ENCODE data around the gene SERPINA5. TPM values are rescaled to one million over a fixed set of nuclear protein-coding genes. Genes with fewer than 3 reads are reported as not detected.

SERPINA5 gene
- polyA plus RNA-seq, 1 donor from 2014 or later, result not detected

DNA sequence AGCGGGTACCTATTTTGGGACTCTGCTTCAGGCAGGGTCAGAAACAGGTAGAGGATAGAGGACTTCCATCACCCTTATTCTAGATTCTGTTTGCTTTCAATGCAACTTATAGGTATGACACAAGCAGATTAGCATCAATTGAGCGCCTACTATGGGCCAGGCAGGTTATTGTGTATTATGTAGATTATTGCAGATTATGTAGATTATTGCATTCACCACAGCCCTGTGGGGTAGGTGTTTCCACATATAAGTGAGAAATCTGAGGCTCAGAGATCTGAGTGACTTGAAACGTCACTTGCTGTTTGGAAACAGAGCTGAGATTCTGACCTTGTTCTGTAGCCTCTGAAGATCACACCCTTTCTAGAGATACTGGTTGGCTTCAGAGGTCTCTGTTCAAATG lies 45.7 kb upstream of the SERPINA5 start:
- TF ChIP-seq EZH2 (IDR thresholded peaks at IDR 0.05; ENCODE audit: borderline replicate concordance, insufficient read depth, low read length, poor library complexity, severe bottlenecking) (no peak), POLR2AphosphoS5 (IDR thresholded peaks at IDR 0.05) (no peak), MXI1 (conservative IDR thresholded peaks at IDR 0.05; ENCODE audit: poor library complexity, severe bottlenecking) (no peak), SMC3 (conservative IDR thresholded peaks at IDR 0.05; ENCODE audit: poor library complexity) (no peak), TAF1 (IDR thresholded peaks at IDR 0.05; ENCODE audit: low read depth) (no peak), EP300 (conservative IDR thresholded peaks at IDR 0.05; ENCODE audit: poor library complexity, severe bottlenecking) (no peak), RAD21 (conservative IDR thresholded peaks at IDR 0.05) (no peak)
- TF ChIP-seq, protein P1, sequence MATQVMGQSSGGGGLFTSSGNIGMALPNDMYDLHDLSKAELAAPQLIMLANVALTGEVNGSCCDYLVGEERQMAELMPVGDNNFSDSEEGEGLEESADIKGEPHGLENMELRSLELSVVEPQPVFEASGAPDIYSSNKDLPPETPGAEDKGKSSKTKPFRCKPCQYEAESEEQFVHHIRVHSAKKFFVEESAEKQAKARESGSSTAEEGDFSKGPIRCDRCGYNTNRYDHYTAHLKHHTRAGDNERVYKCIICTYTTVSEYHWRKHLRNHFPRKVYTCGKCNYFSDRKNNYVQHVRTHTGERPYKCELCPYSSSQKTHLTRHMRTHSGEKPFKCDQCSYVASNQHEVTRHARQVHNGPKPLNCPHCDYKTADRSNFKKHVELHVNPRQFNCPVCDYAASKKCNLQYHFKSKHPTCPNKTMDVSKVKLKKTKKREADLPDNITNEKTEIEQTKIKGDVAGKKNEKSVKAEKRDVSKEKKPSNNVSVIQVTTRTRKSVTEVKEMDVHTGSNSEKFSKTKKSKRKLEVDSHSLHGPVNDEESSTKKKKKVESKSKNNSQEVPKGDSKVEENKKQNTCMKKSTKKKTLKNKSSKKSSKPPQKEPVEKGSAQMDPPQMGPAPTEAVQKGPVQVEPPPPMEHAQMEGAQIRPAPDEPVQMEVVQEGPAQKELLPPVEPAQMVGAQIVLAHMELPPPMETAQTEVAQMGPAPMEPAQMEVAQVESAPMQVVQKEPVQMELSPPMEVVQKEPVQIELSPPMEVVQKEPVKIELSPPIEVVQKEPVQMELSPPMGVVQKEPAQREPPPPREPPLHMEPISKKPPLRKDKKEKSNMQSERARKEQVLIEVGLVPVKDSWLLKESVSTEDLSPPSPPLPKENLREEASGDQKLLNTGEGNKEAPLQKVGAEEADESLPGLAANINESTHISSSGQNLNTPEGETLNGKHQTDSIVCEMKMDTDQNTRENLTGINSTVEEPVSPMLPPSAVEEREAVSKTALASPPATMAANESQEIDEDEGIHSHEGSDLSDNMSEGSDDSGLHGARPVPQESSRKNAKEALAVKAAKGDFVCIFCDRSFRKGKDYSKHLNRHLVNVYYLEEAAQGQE (IDR thresholded peaks at IDR 0.05; ENCODE audit: borderline replicate concordance), result no peak
- TF ChIP-seq, protein P2, sequence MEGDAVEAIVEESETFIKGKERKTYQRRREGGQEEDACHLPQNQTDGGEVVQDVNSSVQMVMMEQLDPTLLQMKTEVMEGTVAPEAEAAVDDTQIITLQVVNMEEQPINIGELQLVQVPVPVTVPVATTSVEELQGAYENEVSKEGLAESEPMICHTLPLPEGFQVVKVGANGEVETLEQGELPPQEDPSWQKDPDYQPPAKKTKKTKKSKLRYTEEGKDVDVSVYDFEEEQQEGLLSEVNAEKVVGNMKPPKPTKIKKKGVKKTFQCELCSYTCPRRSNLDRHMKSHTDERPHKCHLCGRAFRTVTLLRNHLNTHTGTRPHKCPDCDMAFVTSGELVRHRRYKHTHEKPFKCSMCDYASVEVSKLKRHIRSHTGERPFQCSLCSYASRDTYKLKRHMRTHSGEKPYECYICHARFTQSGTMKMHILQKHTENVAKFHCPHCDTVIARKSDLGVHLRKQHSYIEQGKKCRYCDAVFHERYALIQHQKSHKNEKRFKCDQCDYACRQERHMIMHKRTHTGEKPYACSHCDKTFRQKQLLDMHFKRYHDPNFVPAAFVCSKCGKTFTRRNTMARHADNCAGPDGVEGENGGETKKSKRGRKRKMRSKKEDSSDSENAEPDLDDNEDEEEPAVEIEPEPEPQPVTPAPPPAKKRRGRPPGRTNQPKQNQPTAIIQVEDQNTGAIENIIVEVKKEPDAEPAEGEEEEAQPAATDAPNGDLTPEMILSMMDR (IDR thresholded peaks at IDR 0.05; ENCODE audit: poor library complexity, severe bottlenecking), result no peak
- Histone ChIP-seq H3K9me3 (ENCODE audit: low read length) (no peaks in the 10 kb centered on the region), H3K9me2 (ENCODE audit: insufficient read depth, low read length) (no peaks in the 10 kb centered on the region), H3K79me2 (replicated peaks; ENCODE audit: insufficient read depth, low read length) (no peaks in the 10 kb centered on the region), H3K4me2 (ENCODE audit: low read length) (no peak overlapping the region), H3F3A (ENCODE audit: insufficient read depth, low read length, poor library complexity, severe bottlenecking) (no peaks in the 10 kb centered on the region), H4K20me1 (ENCODE audit: insufficient read depth) (no peaks in the 10 kb centered on the region), H3K36me3 (ENCODE audit: insufficient read depth, low read length) (no peaks in the 10 kb centered on the region), H3K27me3 (ENCODE audit: insufficient read depth, low read depth, low read length) (no peaks in the 10 kb centered on the region), H2AFZ (ENCODE audit: low read depth, low read length) (no peak overlapping the region), H3K9ac (ENCODE audit: low read length) (no peak overlapping the region), H3K27ac (ENCODE audit: low read length) (no peak overlapping the region), H3K4me3 (ENCODE audit: low read length) (no peak overlapping the region)

DNA sequence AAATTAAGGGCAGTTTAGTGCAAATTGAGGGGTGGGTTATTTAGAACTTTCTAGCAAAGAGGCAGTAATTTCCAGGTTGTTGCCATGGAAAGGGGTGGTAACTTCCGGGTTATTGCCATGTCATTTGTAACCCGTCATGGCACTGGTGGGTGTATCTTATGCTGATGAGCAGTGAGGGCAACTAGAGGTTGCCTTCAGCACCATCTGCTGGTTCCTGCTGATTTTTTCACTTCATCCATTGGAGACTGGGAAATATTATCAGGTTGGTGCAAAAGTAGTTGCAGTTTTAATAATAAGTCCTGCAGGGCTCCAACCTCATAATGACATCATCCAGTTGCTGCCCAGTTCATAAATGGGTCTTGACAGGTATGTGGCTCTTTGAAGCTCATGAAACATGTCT lies 44.4 kb upstream of the SERPINA5 start:
- no peak overlapping the region for H3K27ac ChIP-seq (ENCODE audit: low read length)
- H3K27me3 ChIP-seq (ENCODE audit: insufficient read depth, low read depth, low read length), result no peaks in the 10 kb centered on the region
- TF ChIP-seq TAF1 (IDR thresholded peaks at IDR 0.05; ENCODE audit: low read depth) (no peak), EZH2 (IDR thresholded peaks at IDR 0.05; ENCODE audit: borderline replicate concordance, insufficient read depth, low read length, poor library complexity, severe bottlenecking) (no peak), RAD21 (conservative IDR thresholded peaks at IDR 0.05) (no peak), SMC3 (conservative IDR thresholded peaks at IDR 0.05; ENCODE audit: poor library complexity) (no peak), POLR2AphosphoS5 (IDR thresholded peaks at IDR 0.05) (no peak), MXI1 (conservative IDR thresholded peaks at IDR 0.05; ENCODE audit: poor library complexity, severe bottlenecking) (no peak), EP300 (conservative IDR thresholded peaks at IDR 0.05; ENCODE audit: poor library complexity, severe bottlenecking) (no peak)
- TF ChIP-seq, protein P1 (IDR thresholded peaks at IDR 0.05; ENCODE audit: borderline replicate concordance), result no peak
- TF ChIP-seq, protein P2 (IDR thresholded peaks at IDR 0.05; ENCODE audit: poor library complexity, severe bottlenecking), result no peak
- H2AFZ ChIP-seq (ENCODE audit: low read depth, low read length), result no peak overlapping the region
- no peak overlapping the region for H3K9ac ChIP-seq (ENCODE audit: low read length)
- no peaks in the 10 kb centered on the region for H3F3A ChIP-seq (ENCODE audit: insufficient read depth, low read length, poor library complexity, severe bottlenecking)
- no peak overlapping the region for H3K4me3 ChIP-seq (ENCODE audit: low read length)
- no peaks in the 10 kb centered on the region for H3K36me3 ChIP-seq (ENCODE audit: insufficient read depth, low read length)
- H4K20me1 ChIP-seq (ENCODE audit: insufficient read depth), result no peaks in the 10 kb centered on the region
- H3K9me2 ChIP-seq (ENCODE audit: insufficient read depth, low read length), result no peaks in the 10 kb centered on the region
- H3K9me3 ChIP-seq (ENCODE audit: low read length), result no peaks in the 10 kb centered on the region
- H3K4me2 ChIP-seq (ENCODE audit: low read length), result no peak overlapping the region
- H3K79me2 ChIP-seq (replicated peaks; ENCODE audit: insufficient read depth, low read length), result no peaks in the 10 kb centered on the region
